Activated naive CD4-positive, alpha-beta T cell treated with anti-CD3 and anti-CD28 coated beads, Interleukin-2, amount 50 U/mL, for 16 hours (primary cell): ENCODE results near the gene CDKL4.
"Not testable (repeated sequence)": the region's sequence is repeated elsewhere in the genome, so short reads cannot be mapped to it uniquely, and the experiment has no call there.

Source experiments
- DNase-seq: peaks from one replicate; pipeline ENCODE4 v3.0.0-alpha.2; 2020

Gene CDKL4

DNA sequence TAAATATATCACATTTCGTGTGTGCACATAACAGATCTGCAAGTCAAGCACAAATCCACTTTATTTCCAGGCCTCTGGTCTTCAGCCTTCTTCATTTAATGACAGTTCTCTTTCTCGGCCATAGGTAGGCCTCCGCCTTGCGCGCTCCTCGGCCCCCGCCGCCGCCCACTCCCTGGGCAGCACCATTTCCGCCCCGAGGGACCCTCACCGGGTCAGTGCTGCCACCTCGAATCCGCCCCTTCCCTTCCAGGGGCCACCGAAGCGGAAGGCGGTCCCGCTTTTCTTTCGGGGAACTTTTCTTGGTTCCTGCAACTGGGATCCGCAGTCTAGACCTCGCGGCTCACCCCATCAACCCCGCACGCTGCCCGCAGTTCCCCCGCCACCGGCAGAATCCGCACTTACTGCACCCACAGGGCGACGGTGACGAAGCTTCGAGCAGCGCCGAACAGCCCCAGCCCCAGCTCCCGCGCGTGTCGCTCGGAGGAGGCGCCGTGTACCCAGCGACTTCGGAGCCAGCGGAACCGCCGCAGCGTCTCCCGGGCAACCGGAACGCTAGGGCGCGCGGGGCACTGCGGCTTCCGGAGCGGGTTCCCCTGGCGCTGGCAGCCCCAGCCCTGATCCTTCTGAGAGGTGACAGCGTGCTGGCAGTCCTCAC is at the start of gene CDKL4:
TSS of gene CDKL4 (minus strand) at position 502 of the 655 bp plus-strand sequence.
- peak; percentile 34 for DNase-seq

DNA sequence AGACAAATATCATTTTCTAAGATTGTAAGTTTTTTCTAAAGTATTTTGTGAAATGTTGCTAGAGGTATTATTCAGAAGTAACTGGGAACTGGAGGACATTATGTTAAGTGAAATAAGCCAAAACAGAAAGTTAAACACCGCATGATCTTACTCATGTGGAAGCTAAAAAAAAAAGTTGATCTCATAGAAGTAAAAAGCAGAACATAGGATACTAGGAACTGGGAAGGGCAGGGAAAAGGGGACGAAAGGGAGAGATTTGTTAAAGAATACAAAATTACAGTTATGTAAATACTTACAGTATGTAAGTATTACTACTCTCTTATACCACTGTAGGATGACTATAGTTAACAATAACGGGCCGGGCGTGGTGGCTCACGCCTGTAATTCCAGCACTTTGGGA is 46.7 kb upstream of the CDKL4 start:
- no peak for DNase-seq

DNA sequence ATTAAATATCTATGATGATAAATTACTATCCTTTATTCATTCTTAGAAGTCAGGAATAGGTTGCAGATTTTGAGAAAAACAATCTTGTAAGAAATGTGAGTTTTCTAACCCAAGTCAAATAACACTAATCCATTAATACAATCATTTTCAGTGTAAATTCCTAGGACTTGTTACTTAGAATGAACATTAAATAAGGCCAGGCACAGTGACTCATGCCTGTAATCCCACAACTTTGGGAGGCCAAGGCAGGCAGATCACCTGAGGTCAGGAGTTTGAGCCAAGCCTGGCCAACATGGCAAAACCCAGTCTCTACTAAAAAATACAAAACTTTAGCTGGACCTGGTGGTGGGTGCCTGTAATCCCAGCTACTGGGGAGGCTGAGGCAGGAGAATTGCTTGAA is 45.8 kb upstream of the CDKL4 start:
- no peak for DNase-seq

DNA sequence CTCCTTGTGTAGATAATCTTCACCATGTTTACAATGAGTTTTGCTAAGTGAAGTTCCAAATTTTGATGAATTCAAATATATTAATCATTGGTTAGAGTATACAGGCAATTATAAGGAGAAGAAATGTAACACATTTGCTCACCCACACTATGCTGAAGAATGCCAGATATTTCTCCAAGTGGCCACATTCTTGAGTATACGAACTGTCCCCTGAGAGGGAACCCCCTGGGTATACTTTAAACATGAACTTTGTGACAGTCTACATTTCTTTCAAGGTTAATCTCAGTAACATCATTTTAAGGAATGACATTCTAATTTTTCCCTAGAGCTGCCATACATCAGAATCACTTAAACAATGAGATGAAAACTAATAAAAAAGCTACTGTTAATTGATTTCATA is 39.8 kb upstream of the CDKL4 start:
- DNase-seq = no peak

DNA sequence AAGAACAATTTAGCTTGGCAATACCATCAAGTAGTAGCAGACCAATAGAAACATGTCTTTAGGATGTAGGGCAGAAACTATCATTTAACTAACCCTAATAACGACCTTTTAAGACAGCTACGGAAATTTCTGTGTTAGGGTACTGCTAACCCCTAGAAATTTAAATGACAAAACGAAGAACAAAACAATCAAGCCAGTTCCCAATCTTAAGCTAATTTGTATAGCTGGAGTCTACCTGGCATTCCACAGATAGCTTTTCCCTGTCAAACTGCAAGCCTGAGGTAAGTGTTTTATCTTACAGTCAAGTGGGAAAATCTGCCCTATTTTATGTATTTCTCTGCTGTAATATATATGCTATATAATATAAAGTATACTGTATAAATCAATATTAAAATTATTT is 37.6 kb upstream of the CDKL4 start:
- DNase-seq = no peak

DNA sequence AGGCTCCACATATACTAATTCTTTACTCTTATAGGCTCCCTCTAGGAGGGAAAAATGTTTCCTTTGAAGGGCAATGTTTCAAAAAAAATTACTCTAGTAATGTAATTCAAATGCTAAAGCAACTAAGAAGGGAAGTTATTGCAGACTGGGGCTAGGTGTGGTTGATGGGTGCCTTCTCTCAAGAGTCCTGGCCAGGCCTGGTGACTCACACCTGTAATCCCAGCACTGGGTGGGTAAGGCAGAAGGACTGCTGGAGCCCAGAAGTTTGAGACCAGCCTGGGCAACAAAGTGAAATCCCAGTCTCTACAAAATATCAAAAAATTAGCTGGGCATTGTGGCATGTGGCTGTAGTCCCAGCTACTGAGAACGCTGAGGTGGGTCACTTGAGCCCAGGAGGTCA is 31.2 kb upstream of the CDKL4 start:
- no peak for DNase-seq

DNA sequence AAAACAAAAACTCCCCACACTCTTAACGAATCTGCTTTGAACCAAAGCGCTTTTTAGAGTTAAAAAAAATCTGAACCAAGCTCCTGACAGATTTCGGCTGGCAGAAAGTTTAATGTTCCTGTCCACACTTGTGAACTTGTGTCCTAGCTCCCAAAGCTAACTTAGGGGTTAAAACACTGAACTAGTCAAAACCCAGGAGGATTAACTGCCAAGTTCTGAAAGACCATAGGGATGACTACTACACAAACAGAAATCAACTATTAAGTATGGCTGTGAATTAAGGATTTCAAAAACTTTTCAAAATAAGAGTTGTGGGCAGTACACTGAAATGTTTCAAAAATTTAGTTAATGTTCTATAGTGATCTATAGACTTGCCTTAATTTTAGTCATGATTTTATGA is 26.2 kb upstream of the CDKL4 start:
- no peak for DNase-seq

DNA sequence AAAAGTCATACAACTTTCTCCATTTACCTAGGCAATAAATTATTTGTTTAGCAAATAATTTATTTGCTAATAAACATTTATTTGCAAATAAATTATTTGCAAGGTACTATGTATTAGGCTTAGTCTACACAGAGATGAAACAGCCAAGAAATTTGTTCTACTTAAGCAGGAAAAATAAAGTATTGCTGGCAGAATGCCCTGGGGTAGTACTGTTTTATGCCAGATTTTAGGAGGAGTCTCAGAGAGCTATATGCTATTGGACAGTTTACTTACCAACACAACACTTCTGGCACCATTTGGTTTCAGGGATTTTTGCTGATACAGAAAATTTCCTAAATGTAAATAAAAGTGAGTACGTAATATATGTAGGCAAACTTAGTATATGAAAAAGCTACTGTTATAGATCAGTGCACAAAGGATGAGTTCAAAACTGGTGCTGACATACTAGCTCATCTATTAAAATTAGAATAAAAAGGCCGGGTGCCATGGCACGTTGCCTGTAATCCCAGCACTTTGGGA is 23.2 kb upstream of the CDKL4 start:
- no peak for DNase-seq

DNA sequence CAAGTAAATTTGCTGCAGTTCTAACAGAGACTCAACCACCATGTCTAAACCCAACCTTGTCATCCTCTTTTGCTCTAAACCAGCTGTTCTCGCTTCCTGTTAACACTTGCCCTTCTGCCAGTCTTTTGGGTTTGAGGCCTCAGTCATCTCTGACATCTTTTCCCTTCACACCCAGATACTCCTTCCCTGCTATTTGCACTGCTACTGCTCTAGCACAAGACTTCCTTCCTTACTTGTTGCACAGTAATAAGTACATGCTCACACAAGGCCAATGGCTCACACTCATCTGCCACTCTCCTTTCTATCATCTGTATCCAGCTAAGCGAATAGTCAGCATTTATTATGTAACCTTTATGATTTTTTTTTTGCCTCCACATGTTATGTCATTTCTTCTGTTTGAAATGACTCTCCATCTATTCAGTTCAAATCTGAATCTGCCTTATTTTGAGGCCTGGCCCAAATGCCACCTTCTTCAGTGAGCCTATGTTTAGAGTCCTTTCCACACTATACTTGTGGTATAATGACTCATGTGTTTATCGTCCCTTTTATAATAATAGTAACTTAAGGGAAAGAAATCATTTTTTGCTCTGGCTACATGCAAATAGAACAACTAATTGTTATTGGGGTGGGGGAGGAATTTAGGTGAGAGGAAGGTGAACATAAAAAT is 22.5 kb upstream of the CDKL4 start:
- DNase-seq = no peak

DNA sequence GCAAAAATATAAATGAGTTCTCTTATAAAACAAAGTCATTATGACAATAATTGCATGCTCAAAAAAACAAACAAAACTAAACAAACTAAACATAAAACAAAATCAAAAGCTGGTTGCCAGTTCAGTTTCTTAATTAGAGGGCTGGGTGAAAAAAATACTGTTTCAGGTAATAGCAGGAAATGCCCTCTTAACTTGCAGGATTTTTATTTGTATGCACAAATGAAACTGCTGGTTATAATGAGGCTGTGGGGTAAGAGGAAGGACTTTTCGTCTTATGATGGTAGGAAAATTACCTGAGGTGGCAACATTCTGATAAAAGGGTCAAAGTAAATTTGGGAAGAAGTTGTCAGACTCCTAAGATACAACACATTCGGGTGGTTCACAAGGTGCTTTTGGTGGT is 21.5 kb upstream of the CDKL4 start:
- DNase-seq = no peak

DNA sequence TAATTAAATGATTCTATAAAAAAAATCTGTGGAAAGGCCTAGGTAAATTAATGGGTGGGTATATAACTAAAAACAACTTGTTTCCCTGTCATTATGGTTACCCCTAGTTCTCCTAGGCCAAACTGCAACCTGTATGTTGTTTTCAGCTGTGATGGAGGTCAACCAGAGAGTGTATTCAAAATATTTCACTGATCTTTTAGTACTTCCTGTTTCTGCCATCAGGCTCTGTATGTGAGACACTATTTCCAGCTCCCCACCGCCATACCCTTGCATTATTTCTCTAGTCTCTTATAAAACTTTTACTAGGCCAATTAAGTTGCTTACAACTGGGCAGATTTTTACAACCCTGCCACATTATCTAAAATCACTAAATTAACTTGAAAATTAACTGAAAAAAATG is 21.0 kb upstream of the CDKL4 start:
- DNase-seq = no peak

DNA sequence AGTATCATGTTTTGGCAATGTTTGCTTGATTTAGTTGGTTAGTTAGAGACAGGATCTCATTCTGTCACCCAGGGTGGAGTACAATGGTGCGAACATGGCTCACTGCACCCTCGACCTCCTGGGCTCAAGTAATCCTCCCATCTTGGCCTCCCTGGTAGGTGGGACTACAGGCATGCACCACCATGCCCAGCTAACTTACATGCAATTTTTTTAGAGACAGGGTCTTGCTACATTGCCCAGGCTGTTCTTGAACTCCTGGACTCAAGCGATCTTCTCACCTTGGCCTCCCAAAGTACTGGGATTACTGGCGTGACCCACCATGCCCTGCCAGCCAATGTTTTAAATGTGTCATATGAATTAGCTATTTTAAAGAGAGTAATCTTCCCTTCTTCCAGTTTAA is 16.3 kb upstream of the CDKL4 start:
- no peak for DNase-seq

DNA sequence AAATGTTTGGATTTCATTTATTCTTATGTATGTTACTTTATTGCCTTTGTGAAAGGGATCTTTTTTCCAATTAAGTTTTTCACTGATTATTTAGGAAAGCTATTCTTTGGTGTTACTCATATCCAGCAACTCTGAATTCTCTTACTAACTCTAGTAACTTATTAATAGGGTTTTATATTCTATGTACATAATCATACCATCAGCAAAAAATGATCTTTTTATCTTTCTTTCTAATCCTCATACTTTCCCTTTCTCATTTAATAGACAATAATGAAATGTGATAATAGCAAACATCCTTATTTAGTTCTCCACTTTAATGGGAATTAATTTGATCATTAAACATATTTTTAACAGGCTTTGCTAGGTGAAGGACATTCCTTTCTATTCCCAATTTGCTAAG is 12.3 kb upstream of the CDKL4 start:
- no peak for DNase-seq

DNA sequence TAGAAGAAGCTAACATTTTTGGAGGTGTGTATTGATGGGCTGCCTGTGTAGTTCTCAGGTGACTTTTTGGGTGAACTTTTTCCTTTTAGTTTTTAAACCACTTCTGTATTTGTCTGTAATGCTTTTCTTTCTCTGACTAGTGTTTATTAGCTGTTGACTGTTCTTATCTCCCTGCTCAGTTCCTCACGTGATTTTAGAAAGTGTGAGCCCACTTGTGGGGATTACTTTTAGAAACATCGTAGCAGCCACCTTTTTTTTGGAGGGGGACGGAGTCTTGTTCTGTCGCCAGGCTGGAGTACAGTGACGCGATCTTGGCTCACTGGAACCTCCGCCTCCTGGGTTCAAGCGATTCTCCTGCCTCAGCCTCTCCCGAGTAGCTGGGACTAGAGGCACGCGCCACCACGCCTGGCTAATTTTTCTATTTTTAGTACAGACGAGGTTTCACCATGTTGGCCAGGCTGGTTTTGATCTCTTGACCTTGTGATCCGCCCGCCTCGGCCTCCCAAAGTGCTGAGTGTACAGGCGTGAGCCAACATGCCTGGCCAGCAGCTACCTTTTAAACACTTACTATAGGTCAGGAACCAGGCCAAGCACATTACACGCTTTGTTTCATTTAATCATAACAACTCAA is 9.2 kb upstream of the CDKL4 start:
- DNase-seq = no peak

DNA sequence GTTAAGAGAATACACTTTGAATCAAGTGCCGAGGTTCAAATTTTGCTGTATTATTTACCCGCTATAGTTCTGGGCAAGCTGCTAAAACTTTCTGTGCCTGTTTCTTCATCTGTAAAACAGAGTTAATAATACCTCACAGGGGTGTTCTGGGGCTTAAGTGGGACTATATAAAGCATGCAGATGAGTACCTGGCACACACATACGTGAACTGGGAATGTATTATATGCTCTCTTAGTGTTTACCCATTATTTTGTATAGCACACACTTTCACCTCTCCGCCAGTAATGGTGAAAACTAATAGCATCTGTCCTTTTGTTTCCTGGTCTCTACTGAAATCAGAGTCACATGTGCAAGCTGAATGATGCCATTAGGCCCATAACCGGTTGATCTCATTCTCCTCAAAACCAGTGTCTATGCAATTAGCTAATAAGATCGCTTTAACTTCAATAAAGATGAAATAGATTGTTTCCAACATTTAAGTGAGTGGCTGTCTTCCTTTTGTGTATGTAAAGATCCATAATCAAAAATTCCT is 3.8 kb upstream of the CDKL4 start:
- no peak for DNase-seq

DNA sequence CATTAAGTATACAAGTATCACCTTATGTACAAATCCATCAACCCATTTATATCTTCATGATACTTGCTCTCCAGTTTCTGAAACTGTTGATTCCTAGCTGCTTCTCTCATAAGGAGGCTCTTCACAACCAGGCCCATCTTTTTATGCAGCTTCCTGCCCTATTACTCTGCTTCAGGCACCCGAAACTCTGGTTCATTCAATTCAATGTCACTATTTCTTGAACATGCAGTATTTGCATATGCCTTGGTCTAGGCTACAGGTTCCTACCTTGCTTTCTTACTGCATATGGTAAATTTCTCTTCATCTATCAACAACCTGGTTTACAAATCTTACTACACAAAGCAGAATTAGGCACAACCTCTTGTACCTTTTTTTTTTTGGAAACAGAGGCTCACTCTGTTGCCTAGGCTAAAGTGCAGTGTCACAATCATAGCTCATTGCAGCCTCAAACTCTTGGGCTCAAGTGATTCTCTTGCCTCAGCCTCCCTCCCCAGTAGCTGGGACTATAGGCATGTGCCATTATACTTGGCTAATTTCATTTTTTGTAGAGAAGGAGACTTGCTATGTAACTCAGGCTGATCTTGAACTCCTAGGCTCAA is 2.7 kb upstream of the CDKL4 start:
- DNase-seq = no peak

DNA sequence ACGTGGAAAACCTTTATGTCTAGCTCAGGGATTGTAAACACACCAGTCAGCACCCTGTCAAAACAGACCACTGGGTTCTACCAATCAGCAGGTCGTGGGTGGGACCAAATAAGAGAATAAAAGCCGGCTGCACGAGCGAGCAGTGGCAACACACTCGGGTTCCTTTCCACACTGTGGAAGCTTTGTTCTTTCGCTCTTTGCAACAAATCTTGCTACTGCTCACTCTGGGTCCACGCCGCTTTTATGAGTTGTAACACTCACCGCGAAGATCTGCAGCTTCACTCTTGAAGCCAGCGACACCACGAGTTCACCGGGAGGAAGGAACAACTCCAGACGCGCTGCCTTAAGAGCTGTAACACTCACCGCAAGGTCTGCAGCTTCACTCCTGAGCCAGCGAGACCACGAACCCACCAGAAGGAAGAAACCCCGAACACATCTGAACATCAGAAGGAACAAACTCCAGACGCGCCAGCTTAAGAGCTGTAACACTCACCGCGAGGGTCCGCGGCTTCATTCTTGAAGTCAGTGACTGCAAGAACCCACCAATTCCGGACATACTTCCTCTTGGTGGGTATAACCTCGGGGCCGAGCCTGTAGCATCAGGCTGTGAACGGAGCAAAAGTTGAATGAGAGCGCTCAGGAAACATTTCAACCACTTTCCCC is 1.3 kb upstream of the CDKL4 start:
- DNase-seq = peak; percentile 31

DNA sequence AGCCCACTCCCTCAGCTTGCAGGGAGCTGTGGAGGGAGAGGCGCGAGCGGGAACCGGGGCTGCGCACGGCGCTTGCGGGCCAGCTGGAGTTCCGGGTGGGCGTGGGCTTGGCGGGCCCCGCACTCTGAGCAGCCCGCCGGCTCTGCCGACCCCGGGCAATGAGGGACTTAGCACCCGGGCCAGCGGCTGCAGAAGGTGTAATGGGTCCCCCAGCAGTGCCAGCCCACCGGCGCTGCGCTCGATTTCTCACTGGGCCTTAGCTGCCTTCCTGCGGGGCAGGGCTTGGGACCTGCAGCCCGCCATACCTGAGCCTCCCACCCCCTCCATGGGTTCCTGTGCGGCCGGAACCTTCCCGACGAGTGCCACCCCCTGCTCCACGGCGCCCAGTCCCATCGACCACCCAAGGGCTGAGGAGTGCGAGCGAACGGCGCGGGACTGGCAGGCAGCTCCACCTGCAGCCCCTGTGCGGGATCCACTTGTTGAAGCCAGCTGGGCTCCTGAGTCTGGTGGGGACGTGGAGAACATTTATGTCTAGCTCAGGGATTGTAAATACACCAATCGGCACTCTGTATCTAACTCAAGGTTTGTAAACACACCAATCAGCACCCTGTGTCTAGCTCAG is 582 bp upstream of the CDKL4 start:
- not testable (repeated sequence) for DNase-seq

DNA sequence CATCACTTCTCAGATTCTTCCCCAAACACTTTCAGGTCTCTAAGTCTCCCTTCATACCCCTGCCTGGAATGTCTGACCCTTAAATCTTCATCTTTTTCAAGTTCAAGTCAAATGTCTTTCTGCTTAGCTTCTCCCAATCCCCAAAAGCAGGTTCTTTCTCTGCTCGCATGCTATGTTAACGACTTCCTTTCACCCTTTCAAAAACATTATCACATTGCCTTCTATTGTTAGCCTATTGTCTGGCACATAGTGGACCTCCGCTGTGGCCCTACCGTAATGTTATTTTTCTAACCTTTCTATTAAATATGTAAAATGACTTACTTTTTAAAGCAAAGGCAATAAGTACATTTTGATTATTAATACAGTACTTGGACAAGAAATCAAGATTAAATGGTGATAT is 2.2 kb downstream of the CDKL4 start:
- DNase-seq = no peak

DNA sequence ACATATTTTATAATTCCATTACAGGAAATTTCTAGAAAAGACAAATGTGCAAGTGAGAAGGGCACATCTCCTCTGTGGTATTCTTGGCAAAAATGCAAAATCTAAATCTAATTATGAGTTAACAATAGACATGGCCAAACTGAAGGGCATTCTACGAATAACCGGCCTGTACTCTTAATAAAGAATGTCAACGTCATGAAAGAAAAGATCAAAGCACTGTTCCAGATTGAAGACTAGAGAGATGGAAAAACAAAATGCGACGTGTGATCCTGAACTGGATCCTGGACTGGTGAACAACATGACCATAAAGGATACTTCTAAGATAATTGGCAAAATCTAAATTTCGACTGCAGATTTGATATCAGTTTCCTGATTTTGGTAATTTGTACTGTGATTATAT is 3.0 kb downstream of the CDKL4 start:
- no peak for DNase-seq

DNA sequence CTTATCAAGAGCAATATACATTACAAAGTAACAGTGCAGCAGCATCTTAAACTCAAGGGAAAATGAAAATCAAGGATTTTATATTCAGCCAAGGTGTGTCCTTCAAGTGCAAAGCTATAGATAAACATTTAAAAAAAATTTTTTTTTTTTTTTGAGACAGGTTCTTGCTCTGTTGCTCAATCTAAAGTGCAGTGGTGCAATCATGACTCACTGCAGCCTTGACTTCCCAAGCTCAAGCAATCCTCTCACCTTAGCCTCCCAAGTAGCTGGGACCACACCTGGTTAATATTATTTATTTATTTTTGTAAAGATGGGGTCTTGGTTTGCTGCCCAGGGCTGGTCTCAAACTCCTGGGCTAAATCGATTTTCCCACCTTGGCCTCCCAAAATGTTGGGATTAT is 9.0 kb downstream of the CDKL4 start:
- no peak for DNase-seq

DNA sequence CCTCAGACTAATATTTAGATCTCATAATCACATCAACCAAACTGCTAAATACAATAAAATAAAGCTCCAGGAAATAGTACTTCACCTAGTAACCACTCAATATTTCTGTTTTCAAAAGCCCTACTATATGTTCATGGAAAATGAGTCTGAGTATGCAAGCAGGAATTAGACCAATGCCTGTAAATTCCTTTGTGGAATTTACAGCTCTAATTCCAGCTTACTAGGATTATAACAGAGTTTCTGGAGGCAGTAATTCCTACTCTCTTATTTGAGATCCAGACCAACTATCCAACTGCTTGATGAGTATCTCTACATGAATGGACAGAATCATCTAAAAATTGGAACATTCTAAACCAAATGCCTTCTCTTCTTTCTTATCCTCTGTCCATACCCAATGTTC is 11.6 kb downstream of the CDKL4 start:
- no peak for DNase-seq
